ENCODE results near the gene ECEL1.
"Not testable (repeated sequence)": the region's sequence is repeated elsewhere in the genome, so short reads cannot be mapped to it uniquely, and the experiment has no call there.

Gene ECEL1

DNA sequence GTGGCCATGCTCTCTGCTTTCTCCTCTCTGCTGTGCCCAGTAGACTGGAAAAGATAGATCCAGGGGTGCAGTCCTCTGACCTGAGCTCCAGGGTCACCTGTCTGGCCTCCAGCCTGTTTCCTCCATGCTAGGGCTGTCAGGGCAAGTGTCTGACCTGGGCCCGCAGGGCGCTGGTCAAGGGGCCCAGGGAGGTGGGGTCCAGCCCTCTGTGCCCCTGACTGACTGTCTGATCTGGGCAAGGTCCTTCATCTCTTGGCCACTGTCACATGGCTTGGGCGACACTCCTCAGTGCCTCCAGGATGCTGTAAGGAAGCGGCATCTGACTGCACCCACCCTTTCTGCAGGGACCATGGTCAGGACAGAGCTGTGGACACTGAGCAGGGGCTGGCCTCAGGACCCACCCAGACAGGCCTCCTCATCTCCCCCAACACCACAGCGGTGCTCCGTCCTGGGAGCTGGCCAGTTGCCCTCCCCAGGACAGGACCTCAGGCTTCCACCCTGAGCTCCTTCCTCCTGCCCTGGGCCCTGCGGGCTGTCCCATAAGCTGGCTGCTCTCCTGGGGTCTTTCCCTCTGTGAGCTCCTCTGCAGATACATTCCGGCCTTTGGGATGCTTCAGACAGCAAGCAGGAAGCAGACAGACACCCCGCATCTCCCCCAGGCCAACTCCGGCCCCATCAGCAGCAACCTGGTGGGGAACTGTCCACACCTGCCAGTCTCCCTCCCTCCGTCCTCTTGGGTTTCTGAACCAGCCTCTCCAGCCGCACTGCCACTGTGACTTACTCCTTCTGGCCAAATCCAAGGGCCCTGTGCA lies 52.9 kb downstream of the ECEL1 start:
- H3K4me3 ChIP-seq (ENCODE audit: low read depth, low read length) = no peak overlapping the region
- TF ChIP-seq, protein P1, sequence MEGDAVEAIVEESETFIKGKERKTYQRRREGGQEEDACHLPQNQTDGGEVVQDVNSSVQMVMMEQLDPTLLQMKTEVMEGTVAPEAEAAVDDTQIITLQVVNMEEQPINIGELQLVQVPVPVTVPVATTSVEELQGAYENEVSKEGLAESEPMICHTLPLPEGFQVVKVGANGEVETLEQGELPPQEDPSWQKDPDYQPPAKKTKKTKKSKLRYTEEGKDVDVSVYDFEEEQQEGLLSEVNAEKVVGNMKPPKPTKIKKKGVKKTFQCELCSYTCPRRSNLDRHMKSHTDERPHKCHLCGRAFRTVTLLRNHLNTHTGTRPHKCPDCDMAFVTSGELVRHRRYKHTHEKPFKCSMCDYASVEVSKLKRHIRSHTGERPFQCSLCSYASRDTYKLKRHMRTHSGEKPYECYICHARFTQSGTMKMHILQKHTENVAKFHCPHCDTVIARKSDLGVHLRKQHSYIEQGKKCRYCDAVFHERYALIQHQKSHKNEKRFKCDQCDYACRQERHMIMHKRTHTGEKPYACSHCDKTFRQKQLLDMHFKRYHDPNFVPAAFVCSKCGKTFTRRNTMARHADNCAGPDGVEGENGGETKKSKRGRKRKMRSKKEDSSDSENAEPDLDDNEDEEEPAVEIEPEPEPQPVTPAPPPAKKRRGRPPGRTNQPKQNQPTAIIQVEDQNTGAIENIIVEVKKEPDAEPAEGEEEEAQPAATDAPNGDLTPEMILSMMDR (IDR thresholded peaks at IDR 0.05; ENCODE audit: low read depth, low read length) = no peak

DNA sequence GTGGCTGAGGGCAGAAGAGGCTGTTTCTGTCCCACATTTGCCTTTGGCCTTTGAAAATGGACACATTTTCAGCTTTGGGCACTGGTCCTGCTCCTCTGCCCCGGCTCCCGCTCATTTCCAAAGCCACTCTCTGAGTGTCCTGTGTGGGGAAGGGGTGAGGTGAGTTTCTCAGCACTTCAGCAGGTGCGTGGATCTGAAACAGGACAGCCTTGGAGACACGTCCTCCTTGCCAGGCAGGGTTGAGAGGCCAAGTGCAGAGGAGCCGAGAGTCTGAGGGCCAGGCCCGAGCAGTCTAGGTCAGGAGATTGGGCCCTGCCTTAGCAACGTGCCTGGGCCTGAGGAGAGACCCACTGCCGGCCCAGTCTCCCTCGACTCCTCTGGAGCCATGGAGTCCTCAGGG lies 53.5 kb downstream of the ECEL1 start:
- TF ChIP-seq, protein P1 (IDR thresholded peaks at IDR 0.05; ENCODE audit: low read depth, low read length) = no peak
- no peak overlapping the region for H3K4me3 ChIP-seq (ENCODE audit: low read depth, low read length)

DNA sequence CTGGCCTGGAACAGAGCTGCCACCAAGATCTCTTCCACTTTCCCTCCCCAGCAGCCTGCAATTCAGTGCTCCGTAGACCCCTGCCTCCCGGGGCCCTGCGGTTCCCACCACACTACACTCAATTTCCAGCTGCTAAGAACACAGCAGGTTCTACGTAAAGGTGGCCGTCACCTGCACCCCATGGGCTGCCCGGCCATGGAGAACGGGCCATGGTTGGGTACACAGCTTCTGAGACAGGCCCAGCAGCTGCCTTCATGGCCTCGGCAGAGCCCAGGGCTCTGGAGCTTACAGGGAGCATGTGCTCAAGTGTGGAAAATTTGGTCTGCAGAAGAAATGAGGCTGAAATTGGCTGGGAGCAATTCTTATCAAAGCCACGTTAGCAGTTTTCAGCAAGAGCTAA lies 54.0 kb downstream of the ECEL1 start:
- not testable (repeated sequence) for H3K4me3 ChIP-seq (ENCODE audit: low read depth, low read length)

DNA sequence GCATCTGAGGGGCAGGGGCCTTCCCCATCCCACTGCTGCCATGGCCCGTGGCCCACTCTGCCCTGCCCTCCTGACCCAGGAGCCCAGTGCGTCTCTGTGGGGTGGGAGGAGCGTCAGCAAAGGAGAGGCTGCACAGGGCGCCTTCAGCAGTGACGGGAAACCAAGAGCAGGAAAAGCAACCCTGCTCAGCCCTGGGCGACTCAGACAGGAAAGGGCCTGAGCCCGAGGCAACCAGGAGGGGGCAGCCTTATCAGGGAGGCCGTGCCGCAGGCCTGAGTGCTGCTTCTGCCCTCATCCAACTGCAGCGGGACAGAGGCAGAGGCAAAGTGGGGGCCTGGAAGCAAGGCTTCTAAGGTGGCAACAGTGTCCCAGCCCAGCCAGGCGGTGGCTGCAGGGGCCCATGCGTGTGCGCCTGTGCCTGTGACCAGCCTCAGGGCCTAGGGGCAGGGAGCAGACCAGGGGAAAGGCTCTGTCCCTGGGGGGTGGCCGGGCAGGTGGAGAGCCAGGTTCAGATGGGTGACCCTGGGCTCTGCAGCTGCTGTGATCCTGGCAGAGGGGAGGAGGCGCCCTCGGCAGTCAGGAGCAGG lies 54.9 kb downstream of the ECEL1 start:
- no peak overlapping the region for H3K4me3 ChIP-seq (ENCODE audit: low read depth, low read length)
- TF ChIP-seq, protein P1 (IDR thresholded peaks at IDR 0.05; ENCODE audit: low read depth, low read length) = no peak

DNA sequence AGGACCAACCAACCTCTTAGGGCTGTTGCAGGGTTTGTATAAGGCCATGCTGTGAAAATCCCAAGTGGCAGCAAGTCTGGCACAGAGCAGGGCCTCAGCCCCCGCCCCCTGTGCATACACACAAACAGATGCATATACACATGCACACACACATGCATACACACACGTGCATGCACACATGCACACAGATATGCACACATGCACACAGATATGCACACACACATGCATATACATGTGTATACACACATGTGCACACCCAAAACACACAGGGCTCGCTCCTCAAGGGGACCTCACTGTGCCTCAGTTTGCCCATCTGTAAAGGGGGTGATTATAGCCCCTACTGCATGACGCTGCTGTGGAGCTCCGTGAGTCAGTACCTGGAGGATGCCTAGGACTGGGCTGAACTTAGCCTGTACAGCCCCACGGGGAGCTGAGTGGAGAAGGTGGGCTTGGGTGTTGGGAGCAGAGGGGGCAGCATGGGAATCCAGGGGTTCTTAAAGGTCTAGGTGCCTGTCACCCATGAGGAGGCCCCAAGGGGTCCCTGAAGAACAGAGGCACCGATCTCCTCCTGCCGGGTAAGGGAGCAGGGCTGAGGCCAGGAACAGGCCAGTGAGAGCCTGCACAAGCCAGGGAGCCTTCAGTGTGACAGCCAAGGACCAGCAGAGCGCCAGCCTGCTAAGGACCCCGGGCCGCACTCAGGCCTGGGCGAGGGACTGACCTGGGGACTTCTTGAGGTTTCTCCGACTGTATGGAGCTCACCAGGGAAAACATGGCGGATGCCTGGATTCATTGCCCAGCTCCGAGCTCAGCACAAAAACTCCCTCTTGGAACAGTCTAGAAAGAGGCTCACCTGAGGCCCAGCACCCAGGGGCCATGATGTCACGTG lies 55.7 kb downstream of the ECEL1 start:
- H3K4me3 ChIP-seq (ENCODE audit: low read depth, low read length) = no peak overlapping the region
- TF ChIP-seq, protein P1 (IDR thresholded peaks at IDR 0.05; ENCODE audit: low read depth, low read length) = no peak
